Measurements from ENCODE around the gene SEC14L3. TPM values are rescaled to one million over a fixed set of nuclear protein-coding genes. Genes with fewer than 3 reads are reported as not detected.

SEC14L3 gene
- total RNA-seq, 2 experiments from 2014 or later: not detected

- TF ChIP-seq, protein P1, sequence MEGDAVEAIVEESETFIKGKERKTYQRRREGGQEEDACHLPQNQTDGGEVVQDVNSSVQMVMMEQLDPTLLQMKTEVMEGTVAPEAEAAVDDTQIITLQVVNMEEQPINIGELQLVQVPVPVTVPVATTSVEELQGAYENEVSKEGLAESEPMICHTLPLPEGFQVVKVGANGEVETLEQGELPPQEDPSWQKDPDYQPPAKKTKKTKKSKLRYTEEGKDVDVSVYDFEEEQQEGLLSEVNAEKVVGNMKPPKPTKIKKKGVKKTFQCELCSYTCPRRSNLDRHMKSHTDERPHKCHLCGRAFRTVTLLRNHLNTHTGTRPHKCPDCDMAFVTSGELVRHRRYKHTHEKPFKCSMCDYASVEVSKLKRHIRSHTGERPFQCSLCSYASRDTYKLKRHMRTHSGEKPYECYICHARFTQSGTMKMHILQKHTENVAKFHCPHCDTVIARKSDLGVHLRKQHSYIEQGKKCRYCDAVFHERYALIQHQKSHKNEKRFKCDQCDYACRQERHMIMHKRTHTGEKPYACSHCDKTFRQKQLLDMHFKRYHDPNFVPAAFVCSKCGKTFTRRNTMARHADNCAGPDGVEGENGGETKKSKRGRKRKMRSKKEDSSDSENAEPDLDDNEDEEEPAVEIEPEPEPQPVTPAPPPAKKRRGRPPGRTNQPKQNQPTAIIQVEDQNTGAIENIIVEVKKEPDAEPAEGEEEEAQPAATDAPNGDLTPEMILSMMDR (conservative IDR thresholded peaks at IDR 0.05; ENCODE audit: low read length): no peak
- no peak for TF ChIP-seq EZH2phosphoT487 (IDR thresholded peaks at IDR 0.05; ENCODE audit: borderline replicate concordance, low read depth, low read length)
- DNase-seq (ENCODE audit: low spot score): no peak
- no peak overlapping the region for H3K27ac ChIP-seq (ENCODE audit: low read depth, low read length, poor library complexity, severe bottlenecking)
- CTCF ChIA-PET (ENCODE audit: unreplicated experiment): no interaction called here
- no peaks in the 10 kb centered on the region for H3K79me2 ChIP-seq (ENCODE audit: insufficient read depth, low read depth, low read length)
- H3K9me3 ChIP-seq (ENCODE audit: low read length): no peaks in the 10 kb centered on the region
- intact Hi-C loops (cut with micrococcal nuclease; ENCODE audit: unreplicated experiment): no loop called here
- BruUV-seq (replicated peaks): no TSS peak
- H3K4me3 ChIP-seq (ENCODE audit: low read depth, low read length, poor library complexity, severe bottlenecking): no peak overlapping the region
- H3K9me2 ChIP-seq (ENCODE audit: insufficient read depth, low read length): no peaks in the 10 kb centered on the region
- H4K20me1 ChIP-seq (ENCODE audit: insufficient read depth, low read length): no peaks in the 10 kb centered on the region
- H3K4me1 ChIP-seq (ENCODE audit: insufficient read depth, low read length, poor library complexity, severe bottlenecking): no peaks in the 10 kb centered on the region
- peaks cover 29% of the 10 kb centered on the region for H3K36me3 ChIP-seq (ENCODE audit: insufficient read depth, low read length)
- H2AFZ ChIP-seq (ENCODE audit: low read length): no peak overlapping the region
- POLR2A ChIA-PET: interaction anchor here (0.7 to 5.1 kb wide), 2 partner anchors 10 to 31 kb away, joined by 3 to 28 read pairs; partner anchors contain the start of gene MTFP1
- no peak overlapping the region for H3K4me2 ChIP-seq (ENCODE audit: low read length)
Observed at GRCh38 chr22:30413745-30414524, 57.9 kb downstream of the SEC14L3 start.

DNA sequence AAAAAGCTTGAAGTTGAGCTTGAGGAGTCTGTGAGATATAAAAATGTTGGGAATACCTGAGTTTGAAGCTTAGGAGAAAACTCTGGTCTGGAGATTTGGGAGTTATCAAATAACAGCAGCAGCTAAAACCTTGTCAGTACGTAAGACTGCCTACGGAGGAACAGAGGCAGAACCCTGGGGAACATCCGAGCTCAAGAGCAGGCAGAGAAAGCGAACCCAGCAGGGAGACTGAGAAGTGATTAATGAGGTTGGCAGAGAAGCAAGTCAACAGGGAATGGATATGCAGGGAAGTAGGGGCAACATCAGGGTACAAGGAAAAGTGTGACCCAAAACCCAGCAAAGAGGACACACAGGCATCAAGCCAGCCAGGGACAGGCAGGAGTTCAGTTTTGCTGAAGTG is 58.8 kb downstream of the SEC14L3 start:
- intact Hi-C loops (cut with micrococcal nuclease; ENCODE audit: unreplicated experiment): no loop called here
- TF ChIP-seq, protein P1 (conservative IDR thresholded peaks at IDR 0.05; ENCODE audit: low read length): no peak
- no peak for TF ChIP-seq EZH2phosphoT487 (IDR thresholded peaks at IDR 0.05; ENCODE audit: borderline replicate concordance, low read depth, low read length)
- H4K20me1 ChIP-seq (ENCODE audit: insufficient read depth, low read length): no peaks in the 10 kb centered on the region
- H3K36me3 ChIP-seq (ENCODE audit: insufficient read depth, low read length): peaks cover 20% of the 10 kb centered on the region
- no peak overlapping the region for H3K4me3 ChIP-seq (ENCODE audit: low read depth, low read length, poor library complexity, severe bottlenecking)
- no peak overlapping the region for H2AFZ ChIP-seq (ENCODE audit: low read length)
- no peaks in the 10 kb centered on the region for H3K9me2 ChIP-seq (ENCODE audit: insufficient read depth, low read length)
- no peaks in the 10 kb centered on the region for H3K79me2 ChIP-seq (ENCODE audit: insufficient read depth, low read depth, low read length)
- CTCF ChIA-PET (ENCODE audit: unreplicated experiment): no interaction called here
- H3K4me2 ChIP-seq (ENCODE audit: low read length): no peak overlapping the region
- no TSS peak for BruUV-seq (replicated peaks)
- no peak overlapping the region for H3K27ac ChIP-seq (ENCODE audit: low read depth, low read length, poor library complexity, severe bottlenecking)
- POLR2A ChIA-PET: interaction anchor here (0.7 to 5.1 kb wide), 2 partner anchors 11 to 73 kb away, joined by 4 to 28 read pairs; partner anchors contain the start of gene MTFP1
- no peak for DNase-seq (ENCODE audit: low spot score)
- H3K4me1 ChIP-seq (ENCODE audit: insufficient read depth, low read length, poor library complexity, severe bottlenecking): no peaks in the 10 kb centered on the region
- H3K9me3 ChIP-seq (ENCODE audit: low read length): no peaks in the 10 kb centered on the region

GRCh38 chr22:30411780-30412179 is 60.0 kb downstream of the SEC14L3 start:
- intact Hi-C loops (cut with micrococcal nuclease; ENCODE audit: unreplicated experiment): no loop called here
- Histone ChIP-seq H3K9me3 (ENCODE audit: low read length) (no peaks in the 10 kb centered on the region), H3K4me2 (ENCODE audit: low read length) (no peak overlapping the region), H3K9me2 (ENCODE audit: insufficient read depth, low read length) (no peaks in the 10 kb centered on the region), H3K36me3 (ENCODE audit: insufficient read depth, low read length) (peaks cover 12% of the 10 kb centered on the region), H3K27ac (ENCODE audit: low read depth, low read length, poor library complexity, severe bottlenecking) (no peak overlapping the region), H4K20me1 (ENCODE audit: insufficient read depth, low read length) (no peaks in the 10 kb centered on the region), H3K79me2 (ENCODE audit: insufficient read depth, low read depth, low read length) (no peaks in the 10 kb centered on the region), H2AFZ (ENCODE audit: low read length) (no peak overlapping the region), H3K4me1 (ENCODE audit: insufficient read depth, low read length, poor library complexity, severe bottlenecking) (no peaks in the 10 kb centered on the region), H3K4me3 (ENCODE audit: low read depth, low read length, poor library complexity, severe bottlenecking) (no peak overlapping the region)
- ChIA-PET CTCF (ENCODE audit: unreplicated experiment) (no interaction called here), POLR2A (interaction anchor here (5.1 kb wide), 1 partner anchor 12 kb away, joined by 28 read pairs; the partner anchor contains the start of gene MTFP1)
- no peak for DNase-seq (ENCODE audit: low spot score)
- no TSS peak for BruUV-seq (replicated peaks)
- no peak for TF ChIP-seq EZH2phosphoT487 (IDR thresholded peaks at IDR 0.05; ENCODE audit: borderline replicate concordance, low read depth, low read length)
- TF ChIP-seq, protein P1 (conservative IDR thresholded peaks at IDR 0.05; ENCODE audit: low read length): no peak

Data from OCI-LY7 (cell line).